ENCODE results near the gene MYB.

DNA sequence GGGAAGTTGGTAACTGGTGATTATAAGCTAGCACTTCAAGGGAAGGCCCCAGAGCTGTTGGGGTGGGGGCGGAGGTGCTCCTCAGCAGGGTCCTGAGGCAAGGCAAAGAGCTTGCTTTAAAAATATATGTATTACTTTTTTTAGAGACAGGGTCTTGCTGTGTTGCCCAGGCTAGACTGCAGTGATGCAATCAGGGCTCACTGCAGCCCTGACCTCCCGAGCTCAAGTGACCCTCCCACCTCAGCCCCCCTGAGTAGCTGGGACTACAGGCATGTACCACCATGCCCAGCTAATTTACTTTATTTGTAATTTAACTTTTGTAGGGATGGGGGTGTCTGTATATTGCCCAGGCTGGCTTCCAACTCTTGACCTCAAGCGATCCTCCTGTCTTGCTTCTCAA lies 87.2 kb downstream of the MYB start:
- TF ChIP-seq, protein P1, sequence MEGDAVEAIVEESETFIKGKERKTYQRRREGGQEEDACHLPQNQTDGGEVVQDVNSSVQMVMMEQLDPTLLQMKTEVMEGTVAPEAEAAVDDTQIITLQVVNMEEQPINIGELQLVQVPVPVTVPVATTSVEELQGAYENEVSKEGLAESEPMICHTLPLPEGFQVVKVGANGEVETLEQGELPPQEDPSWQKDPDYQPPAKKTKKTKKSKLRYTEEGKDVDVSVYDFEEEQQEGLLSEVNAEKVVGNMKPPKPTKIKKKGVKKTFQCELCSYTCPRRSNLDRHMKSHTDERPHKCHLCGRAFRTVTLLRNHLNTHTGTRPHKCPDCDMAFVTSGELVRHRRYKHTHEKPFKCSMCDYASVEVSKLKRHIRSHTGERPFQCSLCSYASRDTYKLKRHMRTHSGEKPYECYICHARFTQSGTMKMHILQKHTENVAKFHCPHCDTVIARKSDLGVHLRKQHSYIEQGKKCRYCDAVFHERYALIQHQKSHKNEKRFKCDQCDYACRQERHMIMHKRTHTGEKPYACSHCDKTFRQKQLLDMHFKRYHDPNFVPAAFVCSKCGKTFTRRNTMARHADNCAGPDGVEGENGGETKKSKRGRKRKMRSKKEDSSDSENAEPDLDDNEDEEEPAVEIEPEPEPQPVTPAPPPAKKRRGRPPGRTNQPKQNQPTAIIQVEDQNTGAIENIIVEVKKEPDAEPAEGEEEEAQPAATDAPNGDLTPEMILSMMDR (conservative IDR thresholded peaks at IDR 0.05; ENCODE audit: low read depth, low read length), result no peak
- no peak for TF ChIP-seq EZH2 (IDR thresholded peaks at IDR 0.05; ENCODE audit: borderline replicate concordance, low read depth, low read length, poor library complexity, severe bottlenecking)
